Mesendoderm (in vitro differentiated cells): ENCODE data around the gene HMGCS2.
A peak's percentile ranks its signal among the peaks of the same experiment; 100 is the strongest.

Experiments used
- DNase-seq: peaks from one replicate; pipeline ENCODE4 v3.0.0; 2013
- H2AK5ac ChIP-seq: 2 replicates; pipeline ENCODE4 v1.6.1; 2013; ENCODE audit warnings: low read length, inconsistent platforms
- H2BK120ac ChIP-seq: 2 replicates; pipeline ENCODE4 v1.6.1; 2013; ENCODE audit warnings: low read depth, mild to moderate bottlenecking, low read length, moderate library complexity, mixed read lengths
- H2BK15ac ChIP-seq: replicated peaks from 2 replicates; pipeline ENCODE4 v1.6.1; 2013; ENCODE audit warnings: low read depth, mild to moderate bottlenecking, moderate library complexity
- H2BK5ac ChIP-seq: 2 replicates; pipeline ENCODE4 v1.6.1; 2013; ENCODE audit warnings: low read length, inconsistent platforms
- H3K18ac ChIP-seq: 2 replicates; pipeline ENCODE4 v1.6.1; 2013; ENCODE audit warnings: mild to moderate bottlenecking, low read length, mixed read lengths
- H3K23ac ChIP-seq: one replicate; pipeline ENCODE4 v1.6.1; 2013; ENCODE audit warnings: low read length
- H3K27ac ChIP-seq: 2 replicates; pipeline ENCODE4 v1.5.1; 2013; ENCODE audit warnings: low read depth, mild to moderate bottlenecking, inconsistent platforms, low read length, moderate library complexity
- H3K27me3 ChIP-seq: 2 replicates; pipeline ENCODE4 v1.6.1; 2013; ENCODE audit warnings: low read length, control low read depth, mild to moderate bottlenecking, inconsistent platforms; ENCODE audit not compliant: insufficient read depth, poor library complexity
- H3K36me3 ChIP-seq: 2 replicates; pipeline ENCODE4 v1.6.1; 2013; ENCODE audit warnings: low read length, inconsistent platforms; ENCODE audit not compliant: control insufficient read depth, insufficient read depth
- H3K4ac ChIP-seq: one replicate; pipeline ENCODE4 v1.6.1; 2013; ENCODE audit warnings: low read depth, mild to moderate bottlenecking, low read length, moderate library complexity
- H3K4me1 ChIP-seq: 2 replicates; pipeline ENCODE4 v1.6.1; 2013; ENCODE audit warnings: low read depth, low read length, inconsistent platforms; ENCODE audit not compliant: control insufficient read depth
- H3K4me2 ChIP-seq: 2 replicates; pipeline ENCODE4 v1.6.1; 2013; ENCODE audit warnings: low read length
- H3K4me3 ChIP-seq: 2 replicates; pipeline ENCODE4 v1.5.1; 2013; ENCODE audit warnings: mild to moderate bottlenecking, low read length
- H3K56ac ChIP-seq: one replicate; pipeline ENCODE4 v1.6.1; 2013; ENCODE audit warnings: low read length
- H3K79me1 ChIP-seq: 2 replicates; pipeline ENCODE4 v1.6.1; 2013; ENCODE audit warnings: low read length, inconsistent platforms
- H3K79me2 ChIP-seq: 2 replicates; pipeline ENCODE4 v1.6.1; 2013; ENCODE audit warnings: mild to moderate bottlenecking, low read length; ENCODE audit not compliant: control insufficient read depth, insufficient read depth
- H3K9ac ChIP-seq: 2 replicates; pipeline ENCODE4 v1.6.1; 2013; ENCODE audit warnings: low read length, inconsistent platforms
- H4K5ac ChIP-seq: one replicate; pipeline ENCODE4 v1.6.1; 2013; ENCODE audit warnings: low read length
- H4K8ac ChIP-seq: one replicate; pipeline ENCODE4 v1.6.1; 2013; ENCODE audit warnings: low read depth, mild to moderate bottlenecking, control low read depth, low read length, moderate library complexity
- WGBS: extraction: QIAGEN DNeasy Blood & Tissue Kit; methylation state at CpG from one replicate; pipeline ENCODE4 v1.1.7; 2013; ENCODE audit warnings: low lambda C conversion rate, missing lambda C conversion rate; ENCODE audit not compliant: insufficient coverage; ENCODE audit errors: extremely low coverage; 5-methylcytosine and 5-hydroxymethylcytosine counted together

HMGCS2 gene

DNA sequence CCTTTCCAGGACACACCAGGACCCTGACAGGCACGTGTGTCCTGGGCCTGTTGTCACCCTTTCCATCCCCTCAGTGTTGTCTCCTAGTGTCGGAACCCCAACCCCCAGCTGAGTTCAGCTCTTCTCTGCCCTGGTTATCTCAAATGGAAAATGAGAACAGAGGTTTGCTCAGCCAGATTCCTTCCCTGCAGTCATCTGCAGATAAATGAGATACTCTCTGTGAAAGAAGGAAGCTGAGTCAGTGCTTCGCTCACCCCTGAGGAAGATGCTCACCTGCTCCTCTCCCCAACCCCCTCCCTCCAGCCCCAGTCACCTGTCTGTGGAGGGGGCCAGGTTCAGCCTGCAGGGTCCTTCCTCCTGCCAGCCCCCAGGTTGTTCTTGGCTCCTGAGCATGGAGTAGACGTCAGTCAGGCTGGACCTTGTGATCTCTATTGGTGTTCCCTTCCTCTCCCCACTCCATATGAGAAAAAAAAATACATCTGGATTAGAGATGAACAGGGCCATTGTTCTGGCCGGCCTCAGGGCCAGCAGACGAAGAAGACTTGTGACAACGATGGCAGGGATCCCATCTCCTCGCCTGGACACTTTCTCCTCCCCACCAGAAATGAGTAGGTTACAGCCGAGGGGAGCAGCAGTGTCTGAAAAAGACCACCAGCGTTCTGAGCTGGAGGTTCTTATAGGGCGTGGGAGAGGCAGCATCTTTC, 36.1 kb downstream of the HMGCS2 start:
- Histone ChIP-seq H3K23ac (no peak overlapping the region), H4K8ac (no peak overlapping the region), H3K27me3 (no peaks in the 10 kb centered on the region), H3K18ac (no peak overlapping the region), H2BK120ac (no peak overlapping the region), H2BK5ac (no peak overlapping the region), H3K4ac (no peak overlapping the region), H4K5ac (no peak overlapping the region), H3K27ac (no peak overlapping the region), H3K79me2 (no peaks in the 10 kb centered on the region), H3K79me1 (peaks cover 21% of the 10 kb centered on the region), H2AK5ac (no peak overlapping the region), H3K9ac (no peak overlapping the region), H3K36me3 (peaks cover 40% of the 10 kb centered on the region), H2BK15ac (no peak overlapping the region), H3K56ac (no peak overlapping the region), H3K4me2 (no peak overlapping the region), H3K4me1 (no peaks in the 10 kb centered on the region), H3K4me3 (no peak overlapping the region)
- no peak for DNase-seq
- no CpG with 5 or more reads among the region's 11 CpGs for WGBS

GRCh38 chr1:119731741-119732430, 36.8 kb downstream of the HMGCS2 start:
- no peak overlapping the region for H3K4me2 ChIP-seq
- H4K5ac ChIP-seq = no peak overlapping the region
- H3K36me3 ChIP-seq = peaks cover 40% of the 10 kb centered on the region
- no peaks in the 10 kb centered on the region for H3K79me2 ChIP-seq
- H3K56ac ChIP-seq = no peak overlapping the region
- H3K27me3 ChIP-seq = no peaks in the 10 kb centered on the region
- H3K23ac ChIP-seq = no peak overlapping the region
- H3K4me1 ChIP-seq = no peaks in the 10 kb centered on the region
- peaks cover 21% of the 10 kb centered on the region for H3K79me1 ChIP-seq
- no peak overlapping the region for H3K9ac ChIP-seq
- no peak overlapping the region for H3K4ac ChIP-seq
- no peak overlapping the region for H2BK15ac ChIP-seq
- H3K4me3 ChIP-seq = no peak overlapping the region
- no peak overlapping the region for H4K8ac ChIP-seq
- no peak overlapping the region for H3K27ac ChIP-seq
- H2BK120ac ChIP-seq = no peak overlapping the region
- WGBS = no CpG with 5 or more reads among the region's 6 CpGs
- H3K18ac ChIP-seq = no peak overlapping the region
- no peak overlapping the region for H2AK5ac ChIP-seq
- no peak overlapping the region for H2BK5ac ChIP-seq
- DNase-seq = no peak

DNA sequence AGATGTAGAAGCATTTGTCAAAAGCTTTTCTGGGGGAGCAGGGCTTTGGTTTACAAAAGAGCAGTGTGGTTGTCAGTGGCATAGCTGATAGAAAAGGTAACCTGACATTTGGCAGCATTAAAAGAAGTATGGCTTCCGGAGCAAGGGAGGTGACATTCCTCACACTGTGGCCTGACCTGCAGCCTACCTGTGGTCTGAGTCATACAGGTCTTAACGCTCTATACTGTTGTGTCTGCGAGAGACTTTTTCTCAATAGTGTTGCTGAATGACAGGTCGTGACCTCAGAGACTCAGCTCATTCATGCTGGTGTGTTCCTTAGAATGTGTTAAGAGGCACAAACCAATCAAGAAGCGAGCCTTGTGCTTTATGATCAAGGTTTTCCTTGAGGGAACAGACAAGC, 37.6 kb downstream of the HMGCS2 start:
- H3K56ac ChIP-seq = no peak overlapping the region
- peaks cover 40% of the 10 kb centered on the region for H3K36me3 ChIP-seq
- H3K27ac ChIP-seq = no peak overlapping the region
- H3K18ac ChIP-seq = no peak overlapping the region
- no peak overlapping the region for H3K4ac ChIP-seq
- H3K27me3 ChIP-seq = no peaks in the 10 kb centered on the region
- H3K79me1 ChIP-seq = peaks cover 21% of the 10 kb centered on the region
- H4K8ac ChIP-seq = no peak overlapping the region
- H2BK5ac ChIP-seq = no peak overlapping the region
- no peak overlapping the region for H4K5ac ChIP-seq
- H3K4me2 ChIP-seq = no peak overlapping the region
- no peaks in the 10 kb centered on the region for H3K4me1 ChIP-seq
- H3K9ac ChIP-seq = no peak overlapping the region
- H2BK15ac ChIP-seq = no peak overlapping the region
- peak; percentile 47 for DNase-seq
- H2BK120ac ChIP-seq = no peak overlapping the region
- no CpG with 5 or more reads among the region's 5 CpGs for WGBS
- H2AK5ac ChIP-seq = no peak overlapping the region
- H3K79me2 ChIP-seq = no peaks in the 10 kb centered on the region
- no peak overlapping the region for H3K4me3 ChIP-seq
- no peak overlapping the region for H3K23ac ChIP-seq

GRCh38 chr1:119729044-119729443, 39.7 kb downstream of the HMGCS2 start:
- Histone ChIP-seq H2BK5ac (no peak overlapping the region), H3K27ac (no peak overlapping the region), H3K27me3 (no peaks in the 10 kb centered on the region), H4K5ac (no peak overlapping the region), H3K36me3 (peaks cover 45% of the 10 kb centered on the region), H2AK5ac (no peak overlapping the region), H3K79me2 (peaks cover 7% of the 10 kb centered on the region), H3K4me3 (no peak overlapping the region), H3K9ac (no peak overlapping the region), H3K4me2 (no peak overlapping the region), H3K4me1 (no peaks in the 10 kb centered on the region), H3K18ac (no peak overlapping the region), H3K23ac (no peak overlapping the region), H3K56ac (no peak overlapping the region), H3K79me1 (peaks cover 24% of the 10 kb centered on the region), H3K4ac (no peak overlapping the region), H2BK120ac (no peak overlapping the region), H4K8ac (no peak overlapping the region), H2BK15ac (no peak overlapping the region)
- no peak for DNase-seq

DNA sequence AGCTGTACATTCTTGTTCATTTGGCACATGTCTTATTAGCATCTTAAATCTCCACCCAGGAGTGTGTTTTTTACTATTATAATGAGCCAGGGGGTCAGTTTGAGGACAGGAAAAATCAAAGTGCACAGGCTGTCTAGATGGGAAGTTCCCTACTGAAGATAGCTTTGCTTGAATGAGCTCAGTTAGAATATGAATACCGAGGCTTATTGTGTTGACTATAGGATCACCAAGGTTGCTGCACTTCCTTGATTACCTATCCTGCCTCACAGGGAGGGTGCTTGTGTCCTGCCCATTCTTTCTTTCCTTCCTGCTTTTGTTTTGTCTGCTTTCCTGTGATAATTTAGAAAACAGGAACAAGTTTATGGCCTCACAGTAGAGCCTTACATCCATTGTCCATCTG, 40.7 kb downstream of the HMGCS2 start:
- no CpG with 5 or more reads among the region's 1 CpG for WGBS
- Histone ChIP-seq H2BK5ac (no peak overlapping the region), H3K36me3 (peaks cover 50% of the 10 kb centered on the region), H3K18ac (no peak overlapping the region), H3K4me3 (no peak overlapping the region), H3K4me2 (no peak overlapping the region), H2BK120ac (no peak overlapping the region), H3K56ac (no peak overlapping the region), H3K4me1 (no peaks in the 10 kb centered on the region), H3K27ac (no peak overlapping the region), H4K8ac (no peak overlapping the region), H3K9ac (no peak overlapping the region), H2BK15ac (no peak overlapping the region), H3K79me2 (peaks cover 10% of the 10 kb centered on the region), H2AK5ac (no peak overlapping the region), H3K23ac (no peak overlapping the region), H3K79me1 (peaks cover 28% of the 10 kb centered on the region), H3K27me3 (no peaks in the 10 kb centered on the region), H3K4ac (no peak overlapping the region), H4K5ac (no peak overlapping the region)
- no peak for DNase-seq

- Histone ChIP-seq H3K23ac (no peak overlapping the region), H2BK5ac (no peak overlapping the region), H3K79me1 (peaks cover 34% of the 10 kb centered on the region), H3K79me2 (peaks cover 26% of the 10 kb centered on the region), H3K18ac (no peak overlapping the region), H4K8ac (no peak overlapping the region), H3K27me3 (no peaks in the 10 kb centered on the region), H3K36me3 (peaks cover 52% of the 10 kb centered on the region), H3K4ac (no peak overlapping the region), H3K9ac (no peak overlapping the region), H4K5ac (no peak overlapping the region), H3K56ac (no peak overlapping the region), H2BK120ac (no peak overlapping the region), H3K4me1 (no peaks in the 10 kb centered on the region), H3K27ac (no peak overlapping the region), H3K4me3 (no peak overlapping the region), H2AK5ac (no peak overlapping the region), H2BK15ac (no peak overlapping the region), H3K4me2 (no peak overlapping the region)
- no CpG with 5 or more reads among the region's 5 CpGs for WGBS
- no peak for DNase-seq
These were observed 43.1 kb downstream of the HMGCS2 start for GRCh38 chr1:119725626-119726025.
